ENCODE results near the gene AADACL4. TPM values are rescaled to one million over a fixed set of nuclear protein-coding genes. Genes with fewer than 3 reads are reported as not detected.

AADACL4 gene
- total RNA-seq, 1 donor from 2014 or later = not detected

- peaks cover 19% of the 10 kb centered on the region for H3K36me3 Mint-ChIP-seq (ENCODE audit: low read depth)
Measured at GRCh38 chr1:12613180-12613579, 30.7 kb upstream of the AADACL4 start.

GRCh38 chr1:12614402-12615158 is 29.3 kb upstream of the AADACL4 start:
- H3K4me1 Mint-ChIP-seq (ENCODE audit: low read depth) = peaks cover 50% of the 10 kb centered on the region
- no peak for TF ChIP-seq CTCF (IDR thresholded peaks at IDR 0.05)

More at GRCh38 chr1:12613180-12613579, 30.7 kb upstream of the AADACL4 start:
- DNase-seq (ENCODE audit: low spot score) = no peak
- Mint-ChIP-seq H3K4me1 (ENCODE audit: low read depth) (peaks cover 36% of the 10 kb centered on the region), H3K9me3 (ENCODE audit: low read depth) (no peaks in the 10 kb centered on the region), H3K27ac (ENCODE audit: unreplicated experiment) (no peak overlapping the region), H3K4me3 (ENCODE audit: unreplicated experiment) (no peak overlapping the region), H3K27me3 (ENCODE audit: low read depth) (peaks cover 5% of the 10 kb centered on the region)
- TF ChIP-seq CTCF (IDR thresholded peaks at IDR 0.05) = no peak

GRCh38 chr1:12615159-12615864 is 28.6 kb upstream of the AADACL4 start:
- no peak for DNase-seq (ENCODE audit: low spot score)
- TF ChIP-seq CTCF (IDR thresholded peaks at IDR 0.05) = no peak
- Mint-ChIP-seq H3K4me1 (ENCODE audit: low read depth) (peaks cover 57% of the 10 kb centered on the region), H3K27me3 (ENCODE audit: low read depth) (peaks cover 2% of the 10 kb centered on the region), H3K9me3 (ENCODE audit: low read depth) (no peaks in the 10 kb centered on the region), H3K36me3 (ENCODE audit: low read depth) (peaks cover 19% of the 10 kb centered on the region), H3K4me3 (ENCODE audit: unreplicated experiment) (peak overlapping the region; percentile 96), H3K27ac (ENCODE audit: unreplicated experiment) (no peak overlapping the region)

More at GRCh38 chr1:12614402-12615158, 29.3 kb upstream of the AADACL4 start:
- Mint-ChIP-seq H3K27ac (ENCODE audit: unreplicated experiment) (no peak overlapping the region), H3K4me3 (ENCODE audit: unreplicated experiment) (peak overlapping the region; percentile 96), H3K9me3 (ENCODE audit: low read depth) (no peaks in the 10 kb centered on the region), H3K36me3 (ENCODE audit: low read depth) (peaks cover 19% of the 10 kb centered on the region), H3K27me3 (ENCODE audit: low read depth) (peaks cover 5% of the 10 kb centered on the region)
- DNase-seq (ENCODE audit: low spot score) = no peak

GRCh38 chr1:12615865-12616708 is 27.8 kb upstream of the AADACL4 start:
- Mint-ChIP-seq H3K27ac (ENCODE audit: unreplicated experiment) (peak overlapping the region; percentile 92), H3K4me3 (ENCODE audit: unreplicated experiment) (peak overlapping the region; percentile 96), H3K4me1 (ENCODE audit: low read depth) (peaks cover 64% of the 10 kb centered on the region), H3K9me3 (ENCODE audit: low read depth) (no peaks in the 10 kb centered on the region), H3K36me3 (ENCODE audit: low read depth) (peaks cover 14% of the 10 kb centered on the region), H3K27me3 (ENCODE audit: low read depth) (peaks cover 2% of the 10 kb centered on the region)
- DNase-seq (ENCODE audit: low spot score) = no peak
- no peak for TF ChIP-seq CTCF (IDR thresholded peaks at IDR 0.05)

Measured in chondrocyte (in vitro differentiated cells).